HG02798 (cell line): ENCODE measurements around the gene GPR139.

ENCODE experiments used
- ATAC-seq: cut with Tn5 transposase; IDR thresholded peaks from one replicate; pipeline ENCODE4 v1.9.1; 2021; ENCODE audit warnings: mild to moderate bottlenecking; ENCODE audit not compliant: unreplicated experiment, poor library complexity

The GPR139 gene

DNA sequence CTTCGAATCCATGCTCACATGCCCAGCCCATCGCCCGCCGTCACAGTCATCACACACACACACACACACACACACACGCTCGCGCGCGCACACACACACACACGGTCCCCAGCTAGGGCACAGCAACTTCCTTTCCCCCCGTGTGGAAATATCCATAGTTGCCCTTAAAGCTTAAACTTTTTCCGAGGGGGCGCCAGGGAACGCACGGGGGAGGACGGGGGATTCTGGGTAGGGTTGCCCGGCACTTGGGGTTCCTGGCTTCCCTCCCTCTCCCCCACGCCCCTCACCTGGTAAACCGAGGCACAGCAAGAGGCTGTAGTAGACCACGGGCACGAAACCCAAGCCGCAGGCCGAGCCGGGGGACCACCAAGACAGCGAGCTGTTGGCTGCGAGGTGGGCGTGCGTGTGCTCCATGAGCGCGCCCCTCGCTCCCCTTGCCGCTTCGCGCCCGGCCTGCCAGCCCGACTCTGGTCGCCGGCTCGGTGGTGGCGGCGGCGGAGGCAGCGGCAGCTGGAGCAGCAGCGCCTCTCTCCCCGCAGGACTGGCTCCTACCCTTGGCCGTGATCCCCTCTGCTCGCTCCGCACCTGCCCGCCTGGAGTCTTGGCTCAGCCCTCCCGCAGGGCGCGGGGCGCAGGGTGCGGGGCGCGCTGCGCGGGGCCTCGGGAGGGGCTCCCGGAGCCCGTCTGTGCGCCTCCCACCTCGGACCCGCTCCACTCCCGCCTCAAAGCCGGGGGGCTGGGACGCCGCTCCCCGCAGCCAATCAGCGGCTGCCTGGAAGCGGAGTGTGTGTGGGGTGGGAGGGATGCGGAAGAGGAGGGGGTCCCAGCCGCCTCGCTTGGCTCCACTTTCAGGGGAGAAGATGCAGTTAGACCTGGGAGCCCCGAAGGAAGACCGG is at the start of gene GPR139:
TSS of gene GPR139 (minus strand) at position 688 of the 896 bp plus-strand sequence. CDS start at position 414, 274 bp downstream.
- ATAC-seq: no peak

- ATAC-seq: no peak
Measured at GRCh38 chr16:20122011-20122410, 48.3 kb upstream of the GPR139 start.

DNA sequence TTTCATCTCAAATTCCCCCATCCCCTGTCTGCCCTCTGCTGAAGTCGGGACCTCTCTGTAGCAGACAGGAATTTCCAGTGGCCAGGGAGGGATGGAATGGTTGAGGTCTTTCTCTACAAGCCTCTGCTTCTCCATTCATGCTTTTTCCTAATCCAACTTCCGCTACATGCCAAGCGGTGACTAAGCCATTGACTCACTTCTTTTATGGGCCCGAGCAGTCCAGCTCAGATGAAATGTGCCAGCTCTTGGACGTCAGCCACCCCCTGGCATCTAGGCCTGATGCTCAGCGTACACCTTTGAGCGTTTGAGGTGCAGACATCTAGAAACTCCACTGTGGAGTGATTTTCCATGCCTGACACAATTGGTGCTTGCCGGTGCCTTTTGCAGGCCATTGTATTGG is 40.7 kb upstream of the GPR139 start:
- no peak for ATAC-seq

DNA sequence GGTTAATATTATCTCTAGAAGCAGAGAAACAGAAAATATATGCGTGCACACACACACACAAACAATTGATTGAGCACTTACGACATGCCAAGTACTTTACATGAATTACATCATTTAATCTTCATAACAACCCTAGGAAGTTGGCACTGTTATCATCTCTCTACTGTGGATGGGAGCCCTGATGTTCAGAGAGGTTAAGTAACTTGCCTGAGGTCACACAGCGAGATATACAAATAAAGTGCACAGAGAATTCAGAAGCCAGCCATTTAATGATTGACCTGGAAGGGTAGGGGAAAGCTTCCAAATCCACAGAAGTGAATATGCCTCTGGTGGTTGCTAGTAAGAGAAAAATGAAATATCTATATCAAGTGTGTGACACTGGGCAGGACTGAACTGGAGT is 37.5 kb upstream of the GPR139 start:
- ATAC-seq: no peak

DNA sequence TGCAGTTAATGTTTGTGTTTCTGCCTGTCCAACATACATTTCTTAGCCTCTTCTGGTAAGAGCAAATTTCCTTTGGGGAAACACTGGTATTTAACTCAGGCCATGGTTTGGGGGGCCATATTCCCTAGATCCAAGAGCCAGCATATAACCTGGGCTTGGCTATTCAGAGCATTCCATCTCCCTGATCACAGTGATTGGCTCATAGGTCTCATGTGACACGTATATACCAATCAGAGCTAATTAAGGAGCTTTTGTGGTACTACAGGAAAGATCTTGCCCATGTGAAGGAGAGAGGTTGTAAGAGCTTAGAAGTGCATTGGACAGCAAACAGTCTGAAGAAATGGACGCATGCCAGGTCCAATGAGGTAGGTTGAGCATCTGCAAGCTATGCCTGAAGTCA is 33.4 kb upstream of the GPR139 start:
- no peak for ATAC-seq

DNA sequence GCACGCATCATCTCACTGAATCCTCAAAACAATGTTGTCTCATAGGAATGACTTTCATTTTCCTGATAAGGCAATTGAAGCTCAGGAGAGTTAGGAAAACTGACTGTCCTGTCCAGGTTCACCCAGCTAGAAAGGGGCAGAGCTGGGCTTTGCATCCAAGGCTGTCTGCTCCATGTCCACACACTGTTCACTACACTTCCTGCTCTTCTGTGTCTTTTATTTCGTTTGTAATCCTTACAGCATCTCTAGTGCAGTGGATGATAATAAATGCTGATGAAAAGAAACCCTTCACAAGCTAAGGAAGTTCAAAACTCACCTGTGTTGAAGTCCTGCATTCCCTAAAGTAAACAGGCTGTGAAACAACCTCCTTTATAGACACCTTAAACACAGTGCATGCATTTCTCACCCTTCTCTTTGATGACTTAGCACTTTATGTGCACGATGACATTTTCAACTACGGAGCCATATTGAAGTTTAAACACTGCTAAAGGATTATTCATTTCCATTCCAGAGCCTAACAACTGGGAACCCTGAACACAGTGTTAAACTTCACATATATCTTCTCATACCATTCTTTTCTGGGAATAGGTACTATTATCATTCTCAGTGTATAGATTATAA is 31.0 kb upstream of the GPR139 start:
- no peak for ATAC-seq

DNA sequence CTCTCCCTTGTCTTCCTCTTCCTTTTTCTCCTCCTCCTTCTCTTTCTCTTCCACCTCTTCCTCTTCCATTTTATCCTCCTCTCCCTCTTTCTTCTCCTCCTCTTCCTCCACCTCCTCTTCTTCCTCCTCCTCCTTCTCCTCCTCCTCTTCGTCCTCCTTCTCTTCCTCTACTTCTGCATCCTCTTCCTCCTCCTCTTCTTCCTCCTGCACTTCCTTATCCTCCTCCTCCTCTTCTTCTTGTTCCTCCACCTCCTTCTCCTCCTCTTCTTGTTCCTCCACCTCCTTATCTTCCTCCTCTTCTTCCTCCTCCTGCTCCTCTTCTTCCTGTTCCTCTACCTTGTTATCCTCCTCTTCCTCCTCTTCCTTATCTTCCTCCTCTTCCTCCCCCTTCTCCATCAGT is 28.8 kb upstream of the GPR139 start:
- no peak for ATAC-seq

DNA sequence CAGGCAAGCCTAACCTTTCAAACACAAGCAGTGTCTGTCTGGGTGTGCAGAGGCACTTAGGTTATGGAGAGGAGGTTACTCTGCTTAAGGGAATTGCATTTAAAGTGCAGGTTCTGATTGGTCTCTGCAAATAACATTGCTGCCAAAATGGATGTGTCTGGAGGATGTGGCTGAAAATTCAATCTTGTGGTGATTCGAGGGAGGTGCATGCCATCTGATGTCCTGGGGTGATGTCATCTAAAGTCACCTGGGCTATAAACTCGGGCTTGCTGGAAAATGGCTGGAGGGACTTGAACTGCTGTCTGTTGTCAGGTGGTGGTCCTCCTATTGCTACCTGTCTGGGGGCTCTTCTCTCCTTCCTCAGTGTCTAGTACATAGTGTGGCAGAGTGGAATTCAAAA is 28.3 kb upstream of the GPR139 start:
- ATAC-seq: no peak

- no peak for ATAC-seq
Measured at GRCh38 chr16:20099375-20099774, 25.7 kb upstream of the GPR139 start.

- ATAC-seq: no peak
Measured at GRCh38 chr16:20094157-20094556, 20.5 kb upstream of the GPR139 start.

DNA sequence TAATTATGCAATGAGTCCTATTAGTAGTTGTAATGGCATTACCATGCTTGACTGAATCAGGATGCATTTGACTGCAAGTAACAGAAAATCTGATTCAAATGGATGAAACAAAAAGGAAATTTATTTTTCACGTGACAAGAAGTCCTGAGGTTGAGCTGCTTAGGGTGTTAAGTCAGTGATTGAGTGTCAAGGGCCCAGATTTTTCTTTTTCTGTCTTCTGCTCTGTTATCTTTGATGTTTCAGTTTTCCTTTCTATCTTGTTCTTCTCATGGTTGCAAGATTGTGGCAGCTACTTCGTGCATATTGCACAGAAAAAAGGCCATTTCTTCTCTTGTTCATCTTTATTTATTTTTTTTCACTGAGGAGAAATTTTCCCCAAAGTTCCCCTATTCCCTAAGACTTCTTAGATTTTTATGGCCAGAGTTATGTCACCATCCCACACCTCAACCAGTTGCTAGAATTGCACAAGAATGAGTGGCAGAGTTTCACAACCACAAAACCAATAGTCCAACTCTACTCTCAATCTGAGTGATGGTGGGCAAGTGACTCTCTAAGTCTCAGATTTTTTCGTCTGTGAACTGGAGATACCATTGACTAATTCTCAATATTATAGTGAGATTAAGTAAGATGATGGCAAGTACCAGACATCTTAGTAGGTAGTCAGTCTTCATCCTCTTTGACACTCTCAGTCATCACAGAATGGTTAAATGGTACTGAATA is 15.7 kb upstream of the GPR139 start:
- no peak for ATAC-seq

- ATAC-seq: no peak
Measured at GRCh38 chr16:20084624-20085226, 11.0 kb upstream of the GPR139 start.

- no peak for ATAC-seq
Measured at GRCh38 chr16:20079106-20079505, 5.4 kb upstream of the GPR139 start.

DNA sequence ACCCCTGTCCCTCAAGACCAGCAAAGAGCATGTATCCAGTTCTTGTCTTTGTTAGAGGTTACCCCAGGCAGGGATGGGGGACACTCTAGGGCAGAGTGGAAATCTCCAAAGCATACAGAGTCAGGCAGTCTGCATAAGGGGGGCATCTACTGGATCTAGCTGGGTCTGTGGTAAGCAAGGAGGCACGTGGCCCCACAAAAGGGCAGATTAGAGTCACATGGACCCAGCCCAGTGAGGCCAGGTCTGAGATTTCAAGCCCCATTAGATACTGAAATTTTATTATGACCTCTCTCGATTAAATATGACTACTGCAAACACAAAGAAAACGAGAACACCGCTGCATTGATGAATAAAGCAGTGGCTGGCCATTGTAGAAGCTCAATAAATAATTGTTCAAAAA is 1.6 kb upstream of the GPR139 start:
- no peak for ATAC-seq

- no peak for ATAC-seq
Measured at GRCh38 chr16:20074099-20074991, 655 bp upstream of the GPR139 start.

DNA sequence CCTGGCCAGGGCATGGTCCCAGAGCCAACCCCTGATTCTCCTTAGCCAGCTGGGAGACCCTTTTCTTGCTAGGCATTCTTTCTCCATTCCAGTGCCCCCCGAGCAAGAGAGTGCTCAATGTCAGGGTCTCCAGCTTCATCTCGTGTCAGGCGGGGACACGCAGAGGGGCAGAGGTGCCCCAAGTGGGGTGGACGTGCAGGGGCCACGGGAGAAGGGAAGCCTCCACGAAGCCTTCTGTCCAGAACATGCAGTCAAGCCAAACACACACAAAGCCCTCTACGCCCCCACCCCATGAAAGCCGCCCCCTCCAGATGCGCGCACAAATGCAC is 852 bp downstream of the GPR139 start:
- ATAC-seq: no peak

DNA sequence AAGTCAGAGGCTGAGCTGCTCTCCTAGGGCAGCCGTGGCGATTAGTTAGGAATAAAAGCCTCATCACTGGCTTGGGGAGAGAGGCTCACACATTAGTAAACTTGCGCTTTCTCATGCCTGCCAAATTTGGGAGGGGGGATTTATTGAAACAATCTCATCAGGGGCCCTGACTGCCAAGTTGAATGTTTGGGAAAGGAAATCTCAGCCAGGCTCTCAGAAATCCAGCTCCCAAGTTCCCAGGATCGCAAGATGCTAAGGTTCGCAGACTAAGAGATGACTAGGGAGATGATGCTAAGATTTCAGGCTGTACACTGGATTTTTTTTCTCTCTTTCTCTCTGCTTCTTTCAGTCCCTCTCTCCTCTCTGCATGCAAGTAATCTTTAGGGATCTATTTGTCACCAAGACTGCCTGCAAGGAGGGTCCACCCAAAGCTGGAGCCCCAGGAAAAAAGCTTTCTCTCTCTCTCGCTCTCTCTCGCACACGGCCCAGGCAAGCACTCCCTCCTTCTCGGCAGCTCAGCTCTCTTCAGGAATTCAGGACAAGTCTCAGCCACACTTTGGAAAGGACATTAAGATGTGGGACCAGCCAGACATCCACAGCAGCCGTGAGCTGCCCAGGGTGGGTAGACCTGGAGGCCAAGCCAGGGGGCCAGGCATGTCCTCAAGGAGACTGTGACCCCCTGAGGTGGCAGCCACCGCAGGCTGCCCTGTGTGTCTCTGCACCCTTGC is 1.4 kb downstream of the GPR139 start:
- ATAC-seq: no peak

GRCh38 chr16:20064931-20065330 is 8.8 kb downstream of the GPR139 start:
- no peak for ATAC-seq

GRCh38 chr16:20064520-20064919 is 9.2 kb downstream of the GPR139 start:
- ATAC-seq: no peak
